ENCODE results near the gene STK31. TPM values are rescaled to one million over a fixed set of nuclear protein-coding genes. Genes with fewer than 3 reads are reported as not detected.
A peak's percentile ranks its signal among the peaks of the same experiment; 100 is the strongest.
"Not testable (repeated sequence)": the region's sequence is repeated elsewhere in the genome, so short reads cannot be mapped to it uniquely, and the experiment has no call there.

Gene STK31
- total RNA-seq, 1 donor from 2014 or later, result 0.13 TPM

- DNase-seq (ENCODE audit: low read depth in 2 of 2), result peak; percentile 60 to 61
Observed at GRCh38 chr7:23712368-23713284, 2.6 kb downstream of the STK31 start.

GRCh38 chr7:23713285-23714149 lies 3.5 kb downstream of the STK31 start:
- no peak for DNase-seq (ENCODE audit: low read depth in 2 of 2)

GRCh38 chr7:23714150-23714464 lies 4.1 kb downstream of the STK31 start:
- DNase-seq (ENCODE audit: low read depth in 2 of 2), result no peak

GRCh38 chr7:23714579-23714978 lies 4.6 kb downstream of the STK31 start:
- DNase-seq (ENCODE audit: low read depth in 2 of 2), result no peak

GRCh38 chr7:23715099-23715498 lies 5.1 kb downstream of the STK31 start:
- DNase-seq (ENCODE audit: low read depth in 2 of 2), result no peak

GRCh38 chr7:23717788-23718187 lies 7.8 kb downstream of the STK31 start:
- DNase-seq (ENCODE audit: low read depth in 2 of 2), result no peak

GRCh38 chr7:23721456-23721855 lies 11.4 kb downstream of the STK31 start:
- no peak for DNase-seq (ENCODE audit: low read depth in 2 of 2)

- DNase-seq (ENCODE audit: low read depth in 2 of 2), result not testable (repeated sequence)
Observed at GRCh38 chr7:23722587-23723216, 12.7 kb downstream of the STK31 start.

GRCh38 chr7:23724113-23724512 lies 14.1 kb downstream of the STK31 start:
- not testable (repeated sequence) for DNase-seq (ENCODE audit: low read depth in 2 of 2)

- no peak for DNase-seq (ENCODE audit: low read depth in 2 of 2)
Observed at GRCh38 chr7:23742051-23742450, 32.0 kb downstream of the STK31 start.

- DNase-seq (ENCODE audit: low read depth in 2 of 2), result no peak
Observed at GRCh38 chr7:23743226-23743625, 33.2 kb downstream of the STK31 start.

- no peak for DNase-seq (ENCODE audit: low read depth in 2 of 2)
Observed at GRCh38 chr7:23746629-23747028, 36.6 kb downstream of the STK31 start.

GRCh38 chr7:23751852-23752251 lies 41.8 kb downstream of the STK31 start:
- DNase-seq (ENCODE audit: low read depth in 2 of 2), result no peak

- DNase-seq (ENCODE audit: low read depth in 2 of 2), result peak in 1 of 2 donors; percentile 3
Observed at GRCh38 chr7:23758839-23759238, 48.8 kb downstream of the STK31 start.

- peak; percentile 65 to 81 for DNase-seq (ENCODE audit: low read depth in 2 of 2)
Observed at GRCh38 chr7:23759671-23760391, 49.8 kb downstream of the STK31 start.

GRCh38 chr7:23765943-23766342 lies 55.9 kb downstream of the STK31 start:
- DNase-seq (ENCODE audit: low read depth in 2 of 2), result no peak

GRCh38 chr7:23767514-23767913 lies 57.5 kb downstream of the STK31 start:
- no peak for DNase-seq (ENCODE audit: low read depth in 2 of 2)

- DNase-seq (ENCODE audit: low read depth in 2 of 2), result no peak
Observed at GRCh38 chr7:23768022-23768421, 58.0 kb downstream of the STK31 start.

- DNase-seq (ENCODE audit: low read depth in 2 of 2), result not testable (repeated sequence)
Observed at GRCh38 chr7:23779185-23779800, 69.3 kb downstream of the STK31 start.

GRCh38 chr7:23783115-23783514 lies 73.1 kb downstream of the STK31 start:
- no peak for DNase-seq (ENCODE audit: low read depth in 2 of 2)

GRCh38 chr7:23787272-23787671 lies 77.3 kb downstream of the STK31 start:
- no peak for DNase-seq (ENCODE audit: low read depth in 2 of 2)

Data from dermis microvascular lymphatic vessel endothelial cell (primary cell).